Activated gamma-delta T cell (primary cell): ENCODE results near the gene CEP250.
"Not testable (repeated sequence)": the region's sequence is repeated elsewhere in the genome, so short reads cannot be mapped to it uniquely, and the experiment has no call there.

Experiments
- DNase-seq: peaks from one replicate; lab custom pipeline; 2025; lab: John Stamatoyannopoulos, UW

CEP250 gene

DNA sequence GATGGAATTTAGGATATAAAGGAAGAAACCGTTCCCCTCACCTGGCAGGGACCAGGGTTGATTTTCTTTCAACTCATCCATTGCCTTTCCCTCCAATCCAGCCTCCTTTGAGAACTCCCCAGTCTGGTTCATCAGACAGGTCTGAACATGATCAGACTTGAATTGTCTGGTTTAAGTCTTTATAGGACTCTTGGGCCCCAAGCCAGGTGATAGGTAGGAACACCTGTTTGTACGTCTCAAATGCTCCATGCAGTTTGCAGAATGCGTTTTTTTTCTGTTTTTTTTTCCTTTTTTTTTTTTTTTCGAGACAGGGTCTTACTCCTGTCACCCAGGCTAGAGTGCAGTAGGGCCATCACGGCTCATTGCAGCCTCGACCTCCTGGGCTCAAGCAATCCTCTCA lies 4.1 kb upstream of the CEP250 start:
- DNase-seq = no peak

DNA sequence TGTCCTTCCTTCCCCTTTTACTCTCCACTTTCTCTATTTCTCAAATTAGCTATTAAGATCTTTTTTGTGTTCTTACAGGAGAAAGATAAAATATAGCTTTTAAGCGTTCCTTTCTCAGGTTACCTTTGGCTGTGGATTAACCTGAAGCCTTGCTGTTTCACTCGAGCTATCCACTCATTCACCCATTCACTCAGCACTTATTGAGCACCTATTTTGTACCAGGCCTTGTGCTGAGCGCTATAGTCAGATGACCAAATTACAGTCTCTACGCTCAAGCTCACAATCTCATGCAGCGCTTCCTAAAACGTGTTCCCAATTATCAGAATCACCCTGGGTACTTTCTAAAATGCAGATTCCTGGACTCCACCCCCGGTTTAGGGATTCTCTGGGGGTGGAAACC lies 1.8 kb upstream of the CEP250 start:
- DNase-seq = no peak

DNA sequence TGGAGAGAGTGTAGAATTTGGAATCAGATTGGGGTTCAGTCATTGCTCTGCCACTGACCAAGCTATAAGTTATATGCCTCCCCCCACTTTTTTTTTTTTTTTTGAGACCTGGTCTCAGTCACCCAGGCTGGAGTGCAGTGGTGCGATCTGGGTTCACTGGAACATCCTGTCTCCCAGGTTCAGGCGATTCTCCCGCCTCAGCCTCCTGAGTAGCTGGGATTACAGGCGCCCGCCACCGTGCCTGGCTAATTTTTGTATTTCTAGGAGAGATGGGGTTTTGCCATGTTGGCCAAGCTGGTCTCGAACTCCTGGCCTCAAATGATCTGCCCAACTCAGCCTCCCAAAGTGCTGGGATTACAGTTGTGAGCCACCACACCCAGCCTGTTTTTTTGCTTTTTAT lies 1.3 kb downstream of the CEP250 start:
- DNase-seq = not testable (repeated sequence)

DNA sequence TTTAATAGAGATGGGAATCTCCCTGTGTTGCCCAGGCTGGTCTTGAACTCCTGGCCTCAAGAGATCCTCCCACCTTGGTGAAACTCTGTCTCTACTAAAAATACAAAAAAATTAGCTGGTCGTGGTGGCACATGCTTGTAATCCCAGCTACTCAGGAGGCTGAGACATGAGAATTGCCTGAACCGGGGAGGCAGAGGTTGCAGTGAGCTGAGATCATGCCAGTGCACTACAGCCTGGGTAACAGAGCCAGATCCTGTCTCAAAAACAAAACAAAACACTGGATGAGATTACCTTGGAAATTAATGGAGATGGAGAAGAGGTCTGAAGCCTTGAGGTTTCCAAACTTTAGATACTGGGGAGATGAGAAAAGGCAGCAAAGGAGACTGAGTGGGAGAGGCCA lies 2.1 kb downstream of the CEP250 start:
- DNase-seq = not testable (repeated sequence)

DNA sequence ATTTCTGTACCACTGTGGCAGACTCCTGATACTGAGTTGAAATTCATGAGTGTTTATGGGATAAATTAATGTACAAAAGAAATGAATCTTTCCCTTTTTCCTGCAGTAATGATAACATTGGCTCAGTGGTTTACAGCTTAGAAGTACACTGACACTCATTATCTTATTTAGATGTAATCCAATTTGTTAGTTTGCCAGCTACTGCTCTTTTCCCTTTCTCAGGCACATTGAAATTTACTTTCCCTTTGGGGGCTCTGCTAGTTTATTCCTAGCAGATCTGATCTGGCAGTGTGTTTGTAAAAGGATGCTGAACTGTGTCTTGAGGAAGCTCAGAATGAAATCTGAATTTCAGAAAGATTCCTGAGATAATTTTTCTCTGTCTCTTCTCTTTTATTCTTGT lies 3.0 kb downstream of the CEP250 start:
- DNase-seq = no peak

DNA sequence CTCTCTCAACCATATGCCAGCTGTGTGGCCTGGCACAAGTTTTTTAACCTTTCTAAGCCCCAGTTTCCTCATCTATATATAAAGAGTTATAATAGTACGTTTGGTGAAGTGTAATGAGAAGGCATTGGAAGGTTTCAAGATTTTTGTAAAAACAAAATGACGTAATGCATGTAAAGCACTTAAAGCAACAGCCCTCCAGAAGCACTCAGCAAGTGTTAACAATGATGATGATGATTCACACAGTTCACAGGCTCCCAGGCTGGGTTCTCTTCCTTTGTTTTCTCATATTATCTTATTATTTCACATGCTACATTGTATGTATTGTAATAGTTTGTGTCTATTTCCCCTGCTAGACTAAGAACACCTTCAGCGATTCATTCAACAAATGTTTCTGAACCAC lies 6.2 kb downstream of the CEP250 start:
- no peak for DNase-seq

DNA sequence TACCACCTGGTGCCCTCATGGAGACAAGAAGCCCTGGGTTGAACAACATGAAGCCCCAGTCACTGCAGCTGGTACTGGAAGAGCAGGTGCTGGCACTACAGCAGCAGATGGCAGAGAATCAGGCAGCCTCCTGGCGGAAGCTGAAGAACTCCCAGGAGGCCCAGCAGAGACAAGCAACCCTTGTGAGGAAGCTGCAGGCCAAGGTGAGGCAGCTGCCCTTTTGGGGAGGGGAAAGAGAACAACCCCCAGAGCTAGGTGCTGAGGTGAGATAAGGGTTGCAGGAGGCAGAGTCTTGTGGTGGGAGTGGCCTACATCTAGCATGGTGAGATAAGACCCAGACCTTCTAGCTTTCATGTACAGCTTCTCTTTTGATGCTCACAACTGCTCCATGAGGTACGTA lies 7.0 kb downstream of the CEP250 start:
- no peak for DNase-seq

DNA sequence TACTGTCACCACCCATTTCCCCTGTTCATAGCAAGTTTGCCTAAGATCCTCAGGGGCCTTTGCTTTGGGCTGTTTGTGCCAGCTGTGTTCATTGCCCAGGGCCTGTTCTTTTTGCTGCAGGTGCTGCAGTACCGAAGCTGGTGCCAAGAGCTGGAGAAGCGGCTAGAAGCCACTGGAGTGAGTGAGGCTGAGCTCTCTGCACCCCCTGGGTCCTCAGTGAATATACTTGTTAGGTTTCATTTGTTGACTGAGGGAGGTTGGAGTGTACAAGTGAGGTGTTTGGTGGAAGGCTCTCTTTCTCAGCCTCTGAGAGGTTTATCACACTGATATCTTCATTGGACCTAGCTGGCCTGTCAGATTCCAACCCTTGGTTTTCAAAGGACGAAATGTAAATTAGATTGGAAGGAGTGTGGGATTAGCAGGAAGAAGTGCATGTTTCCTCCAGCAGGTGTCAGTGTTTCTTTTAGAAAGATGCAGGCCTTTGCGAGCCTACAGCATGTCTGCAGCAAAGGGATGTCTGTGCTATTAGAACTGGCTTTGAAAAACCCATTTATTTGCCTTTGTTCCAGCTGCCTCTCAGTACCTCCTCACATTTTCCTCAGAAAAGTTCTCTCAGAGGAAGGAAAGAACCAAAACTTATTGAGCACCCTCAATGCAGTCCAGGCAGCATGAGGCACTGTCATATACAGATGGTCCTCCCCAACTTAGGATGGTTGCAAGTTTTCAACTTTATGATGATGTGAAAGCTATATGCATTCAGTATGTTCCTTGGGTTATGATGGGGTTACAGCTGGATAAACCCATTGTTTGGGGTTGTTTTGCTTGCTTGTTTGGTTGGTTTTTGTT lies 8.3 kb downstream of the CEP250 start:
- DNase-seq = no peak

DNA sequence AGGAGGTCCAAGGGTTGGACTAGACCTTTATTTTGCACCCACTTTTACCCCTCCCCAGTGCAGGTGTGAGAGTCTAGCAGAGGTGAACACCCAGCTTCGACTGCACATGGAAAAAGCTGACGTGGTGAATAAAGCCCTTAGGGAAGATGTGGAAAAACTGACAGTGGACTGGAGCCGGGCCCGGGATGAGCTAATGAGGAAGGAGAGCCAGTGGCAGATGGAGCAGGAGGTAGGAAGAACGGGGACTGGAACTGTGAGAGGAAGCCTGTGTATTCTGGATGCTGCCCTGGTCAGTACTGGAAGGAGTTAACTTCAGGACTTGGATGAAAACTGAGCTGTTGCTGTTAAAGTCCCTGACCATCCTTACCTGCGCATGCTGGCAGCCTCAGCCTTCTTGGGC lies 10.6 kb downstream of the CEP250 start:
- DNase-seq = no peak

DNA sequence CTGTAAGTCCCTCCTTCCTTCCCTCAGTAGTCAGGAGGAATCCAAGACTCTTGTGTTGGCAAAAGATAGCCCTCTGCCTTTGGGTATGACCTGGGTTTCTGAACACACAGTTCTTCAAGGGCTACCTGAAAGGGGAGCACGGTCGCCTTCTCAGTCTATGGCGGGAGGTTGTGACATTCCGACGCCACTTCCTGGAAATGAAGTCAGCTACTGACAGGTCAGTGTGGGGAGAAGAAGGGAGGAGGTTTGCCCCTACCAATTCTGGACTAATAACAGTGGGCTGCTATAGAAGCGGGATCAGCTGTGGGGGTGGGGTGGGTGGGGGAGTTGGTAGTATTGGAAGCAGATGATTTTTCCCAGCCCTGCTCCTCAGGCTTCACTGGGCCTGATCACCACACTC lies 11.5 kb downstream of the CEP250 start:
- no peak for DNase-seq

DNA sequence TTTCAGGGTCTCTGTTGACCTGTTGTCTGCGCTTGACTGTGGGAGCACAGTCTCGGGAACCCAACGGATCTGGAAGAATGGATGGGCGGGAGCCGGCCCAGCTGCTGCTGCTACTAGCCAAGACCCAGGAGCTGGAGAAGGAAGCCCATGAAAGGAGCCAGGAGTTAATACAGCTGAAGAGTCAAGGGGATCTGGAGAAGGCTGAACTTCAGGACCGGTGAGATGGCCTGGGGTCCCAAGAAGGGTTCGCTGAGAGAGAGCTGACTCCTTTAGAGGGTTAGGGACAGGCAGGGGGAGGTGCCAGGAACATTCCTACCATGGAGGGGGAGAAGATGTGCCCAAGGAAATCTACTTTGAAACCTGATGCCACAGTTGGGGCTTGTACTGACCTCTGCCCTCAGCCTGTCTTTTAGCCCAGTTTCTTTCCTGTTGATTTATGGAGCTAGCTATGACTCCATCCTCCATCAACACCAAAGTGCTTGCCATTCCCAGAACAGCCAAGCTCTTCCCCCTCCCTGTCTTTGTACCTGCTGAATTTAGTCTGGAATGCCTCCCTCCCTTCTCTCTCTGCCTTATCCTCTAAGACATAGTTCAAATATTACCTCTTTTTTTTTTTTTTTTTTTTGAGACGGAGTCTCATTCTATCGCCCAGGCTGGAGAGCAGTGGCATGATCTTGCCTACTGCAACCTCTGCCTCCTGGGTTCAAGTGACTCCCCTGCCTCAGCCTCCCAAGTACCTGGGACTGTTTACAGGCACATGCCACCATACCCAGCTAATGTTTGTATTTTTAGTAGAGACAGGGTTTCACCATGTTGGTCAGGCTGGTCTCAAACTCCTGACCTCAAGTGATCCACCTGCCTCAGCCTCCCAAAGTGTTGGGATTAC lies 12.2 kb downstream of the CEP250 start:
- DNase-seq = no peak

DNA sequence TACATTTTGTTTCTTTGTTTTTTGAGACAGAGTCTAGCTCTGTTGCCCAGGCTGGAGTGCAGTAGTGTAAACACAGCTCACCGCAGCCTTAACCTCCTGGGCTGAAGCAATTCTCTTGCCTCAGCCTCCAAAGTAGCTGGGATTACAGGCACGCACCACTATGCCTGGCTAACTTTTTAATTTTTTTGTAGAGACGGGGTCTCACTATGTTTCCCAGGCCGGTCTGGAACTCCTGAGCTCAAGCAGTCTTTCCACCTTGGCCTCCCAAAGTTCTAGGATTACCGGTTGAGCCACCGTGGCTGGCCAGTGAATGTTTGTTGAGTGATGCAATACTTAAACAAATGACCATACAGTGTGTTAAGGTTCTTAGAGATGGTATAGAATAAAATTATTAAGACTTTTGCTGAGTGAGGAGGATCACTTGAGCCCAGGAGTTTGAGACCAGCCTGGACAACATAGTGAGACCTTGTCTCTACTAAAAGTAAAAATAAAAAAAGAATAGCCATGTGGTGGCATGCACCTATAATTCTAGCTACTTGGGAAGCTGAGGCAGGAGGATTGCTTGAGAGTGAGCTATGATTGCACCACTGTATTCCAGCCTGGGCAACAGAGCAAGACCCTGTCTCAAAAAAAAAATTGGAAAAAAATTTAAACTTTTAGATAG lies 13.4 kb downstream of the CEP250 start:
- DNase-seq = no peak

DNA sequence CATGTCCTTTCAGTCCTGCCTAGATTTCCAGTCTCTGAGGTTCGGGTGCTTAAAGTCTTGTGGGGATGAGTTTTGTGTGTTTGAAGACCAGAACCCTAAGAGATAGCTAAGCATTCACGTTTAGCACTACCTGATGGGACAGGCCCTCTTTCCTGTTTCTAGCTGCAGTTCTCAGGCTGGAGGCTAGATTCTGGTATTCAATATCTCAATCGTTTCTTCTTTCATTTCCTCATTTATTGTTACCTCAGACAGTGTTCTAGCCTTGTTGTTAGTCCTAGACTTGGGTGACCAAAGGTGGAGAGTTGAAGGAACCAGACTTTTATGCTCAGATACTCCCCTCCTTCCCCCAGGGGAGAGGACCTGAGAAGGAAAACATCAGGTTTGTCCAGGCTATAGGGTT lies 16.8 kb downstream of the CEP250 start:
- DNase-seq = no peak

DNA sequence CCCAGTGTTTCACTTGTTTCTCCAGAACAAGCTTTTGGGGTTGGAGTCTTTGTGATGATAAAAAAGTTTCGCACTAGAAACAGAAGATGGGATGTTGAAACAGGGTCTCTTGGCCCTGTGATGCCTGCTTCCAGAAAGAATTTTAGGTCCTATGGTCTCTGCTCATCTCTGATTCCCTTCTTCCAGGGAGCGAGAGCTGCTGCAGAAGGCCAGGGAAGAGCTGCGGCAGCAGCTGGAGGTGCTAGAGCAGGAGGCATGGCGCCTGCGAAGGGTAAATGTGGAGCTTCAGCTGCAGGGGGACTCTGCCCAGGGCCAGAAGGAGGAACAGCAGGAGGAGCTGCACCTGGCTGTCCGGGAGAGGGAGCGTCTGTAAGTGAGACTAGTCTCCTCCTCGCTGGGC lies 18.3 kb downstream of the CEP250 start:
- no peak for DNase-seq

DNA sequence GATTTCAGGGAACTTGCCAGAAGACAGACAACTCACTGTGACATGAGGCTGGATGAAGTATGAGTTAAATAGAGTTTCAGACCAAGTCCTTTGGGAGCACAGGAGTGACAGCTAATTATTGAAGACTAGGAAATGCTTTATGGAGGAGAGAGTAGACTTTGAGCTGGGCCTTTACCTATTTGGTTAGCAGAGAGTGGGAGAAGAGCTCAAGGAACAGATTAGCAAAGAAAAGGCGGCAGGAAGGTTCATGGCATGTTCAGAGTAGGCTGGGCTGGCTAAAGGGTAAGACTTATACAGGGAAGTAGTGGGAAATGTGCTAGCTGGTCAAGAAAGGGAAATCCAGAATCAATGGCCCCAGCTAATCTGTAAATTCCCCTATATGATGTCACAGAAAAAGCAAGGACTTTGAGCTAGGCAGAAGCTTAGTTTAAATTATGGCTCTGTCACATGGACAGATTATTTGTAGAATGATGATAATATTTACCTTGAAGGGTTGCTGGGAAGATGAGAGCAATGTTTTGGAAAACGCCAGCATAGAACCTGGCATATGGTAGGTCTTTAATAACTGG lies 19.0 kb downstream of the CEP250 start:
- DNase-seq = no peak

DNA sequence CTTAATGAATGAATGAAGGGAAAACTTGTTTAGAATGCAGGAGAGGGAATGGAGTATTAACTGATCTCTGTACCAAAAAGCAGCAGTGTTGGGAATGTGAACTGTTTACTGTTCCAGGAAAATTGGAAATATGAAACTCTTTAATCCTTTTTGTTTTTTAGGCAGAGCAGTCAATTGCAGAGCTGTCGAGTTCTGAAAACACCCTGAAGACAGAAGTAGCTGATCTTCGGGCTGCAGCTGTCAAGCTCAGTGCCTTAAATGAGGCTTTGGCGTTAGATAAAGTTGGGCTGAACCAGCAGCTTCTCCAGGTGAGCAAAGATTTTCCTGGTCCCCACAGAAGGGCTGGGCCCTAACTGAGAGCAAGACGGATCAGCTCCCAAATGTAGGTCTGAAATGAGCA lies 20.9 kb downstream of the CEP250 start:
- no peak for DNase-seq

DNA sequence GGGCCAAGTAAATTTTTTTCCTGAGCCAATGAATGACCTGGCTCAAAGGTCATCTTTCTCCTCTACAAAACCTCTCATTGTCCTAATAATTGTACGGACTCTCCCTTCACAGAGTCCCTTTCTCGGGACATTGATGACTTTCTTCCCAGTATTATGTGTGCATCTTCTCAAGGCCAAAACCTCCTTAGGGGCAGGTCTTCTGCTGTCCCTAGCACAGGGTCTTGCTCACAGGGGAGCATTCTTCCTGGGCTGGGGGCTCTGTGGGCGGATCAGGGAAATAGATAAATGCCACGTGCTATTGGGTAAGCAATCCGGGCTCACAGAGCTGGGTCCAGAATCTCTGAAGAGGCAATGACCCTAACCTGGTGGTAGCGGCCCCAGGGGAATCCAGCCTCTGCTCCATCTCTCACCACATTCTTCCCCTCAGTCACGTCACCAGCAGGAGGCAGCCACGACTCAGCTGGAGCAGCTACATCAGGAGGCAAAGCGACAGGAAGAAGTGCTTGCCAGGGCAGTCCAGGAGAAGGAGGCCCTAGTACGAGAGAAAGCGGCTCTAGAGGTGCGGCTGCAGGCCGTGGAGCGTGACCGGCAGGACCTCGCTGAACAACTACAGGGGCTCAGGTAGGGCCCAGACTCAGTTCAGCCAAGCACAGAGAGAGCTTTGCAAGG lies 23.5 kb downstream of the CEP250 start:
- no peak for DNase-seq

DNA sequence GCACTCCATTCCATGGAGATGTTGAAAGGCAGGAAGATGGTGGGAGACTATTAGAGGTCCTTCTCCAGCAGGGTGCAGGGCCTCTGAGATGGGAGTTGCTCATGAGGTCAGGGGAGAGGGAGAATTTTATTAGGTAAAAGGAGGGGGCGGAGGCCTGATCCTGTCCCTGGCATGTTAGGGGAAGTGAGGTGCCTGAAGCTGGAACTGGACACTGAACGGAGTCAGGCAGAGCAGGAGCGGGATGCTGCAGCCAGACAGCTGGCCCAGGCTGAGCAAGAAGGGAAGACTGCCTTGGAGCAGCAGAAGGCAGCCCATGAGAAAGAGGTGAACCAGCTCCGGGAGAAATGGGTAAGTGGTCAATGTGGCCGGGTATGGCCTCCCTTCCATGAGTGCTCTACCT lies 24.4 kb downstream of the CEP250 start:
- no peak for DNase-seq

DNA sequence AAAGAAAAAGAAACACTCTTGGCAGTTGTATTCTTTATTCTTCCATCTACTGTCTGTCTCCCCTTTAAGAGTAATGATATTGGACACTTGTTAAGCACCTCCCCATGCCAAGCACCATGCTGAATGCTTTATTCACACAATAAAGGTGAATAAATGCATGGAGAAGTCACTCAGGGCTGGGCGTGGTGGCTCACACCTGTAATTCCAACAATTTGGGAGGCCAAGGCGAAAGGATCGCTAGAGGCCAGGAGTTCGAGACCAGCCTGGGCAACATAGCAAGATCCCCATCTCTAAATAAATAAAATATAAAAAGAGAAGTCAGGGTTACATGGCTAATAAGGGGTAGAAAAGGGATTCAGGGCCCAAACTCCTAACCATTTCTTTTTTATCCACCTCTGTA lies 32.1 kb downstream of the CEP250 start:
- no peak for DNase-seq

DNA sequence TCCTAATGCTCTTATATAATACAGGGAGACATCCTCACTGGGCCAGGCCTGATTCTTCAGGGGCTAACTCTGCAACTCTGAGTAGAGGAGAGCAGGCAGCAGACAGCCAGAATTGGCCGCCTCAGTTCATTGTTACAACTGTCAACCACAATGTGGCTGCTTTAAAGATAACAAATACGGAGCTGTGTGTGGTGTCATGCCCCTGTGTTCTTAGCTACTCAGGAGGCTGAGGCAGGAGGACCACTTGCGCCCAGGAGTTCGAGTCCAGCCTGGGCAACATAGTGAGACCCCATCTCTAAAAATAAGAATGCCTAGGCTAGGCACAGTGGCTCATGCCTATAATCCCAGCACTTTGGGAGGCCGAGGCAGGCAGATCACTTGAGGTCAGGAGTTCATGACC lies 34.3 kb downstream of the CEP250 start:
- no peak for DNase-seq

DNA sequence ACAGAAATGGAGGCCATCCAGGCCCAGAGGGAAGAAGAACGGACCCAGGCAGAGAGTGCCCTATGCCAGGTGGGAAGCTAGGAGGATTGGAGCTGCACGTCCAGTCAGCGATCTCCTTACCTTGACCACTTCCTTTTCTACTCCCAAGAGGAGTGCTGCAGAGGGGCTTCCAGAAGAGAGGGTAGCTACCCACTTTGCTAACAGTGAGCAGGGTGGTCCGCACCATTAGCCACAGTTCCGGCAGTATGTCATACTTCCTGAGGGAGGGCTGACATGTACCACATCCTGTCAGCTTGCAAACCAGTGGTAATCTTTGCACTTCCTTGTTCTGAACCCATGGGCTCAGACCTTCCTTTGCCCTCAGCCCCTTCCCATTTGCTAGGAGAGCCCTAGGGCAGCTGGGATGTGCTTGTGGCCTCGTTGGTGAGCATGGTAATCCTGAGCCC lies 35.4 kb downstream of the CEP250 start:
- DNase-seq = no peak

DNA sequence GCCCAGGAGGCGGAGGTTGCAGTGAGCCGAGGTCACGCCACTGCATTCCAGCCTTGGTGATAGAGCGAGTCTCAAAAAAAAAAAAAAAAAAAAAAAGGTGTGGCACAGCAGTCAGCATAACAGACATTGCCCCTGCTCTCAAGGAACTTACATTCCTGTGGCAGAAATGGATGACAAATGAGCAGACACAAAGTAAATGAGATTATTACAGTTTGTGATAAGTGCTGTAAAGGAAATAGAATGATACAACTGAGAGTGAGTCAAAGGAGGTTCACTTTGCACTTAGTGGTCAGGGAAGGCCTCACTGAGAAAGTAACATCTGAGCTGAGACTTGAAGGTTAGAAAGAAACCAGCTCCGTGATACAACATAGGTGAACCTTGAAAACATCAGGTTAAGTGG lies 36.4 kb downstream of the CEP250 start:
- DNase-seq = no peak
